Activated naive CD4-positive, alpha-beta T cell treated with Interleukin-2 at 50 U/mL for 16 hours (primary cell): ENCODE measurements around the gene PARD3B.

Experiments used
- DNase-seq: peaks from one replicate; pipeline ENCODE4 v3.0.0-alpha.2; 2020

Gene PARD3B

DNA sequence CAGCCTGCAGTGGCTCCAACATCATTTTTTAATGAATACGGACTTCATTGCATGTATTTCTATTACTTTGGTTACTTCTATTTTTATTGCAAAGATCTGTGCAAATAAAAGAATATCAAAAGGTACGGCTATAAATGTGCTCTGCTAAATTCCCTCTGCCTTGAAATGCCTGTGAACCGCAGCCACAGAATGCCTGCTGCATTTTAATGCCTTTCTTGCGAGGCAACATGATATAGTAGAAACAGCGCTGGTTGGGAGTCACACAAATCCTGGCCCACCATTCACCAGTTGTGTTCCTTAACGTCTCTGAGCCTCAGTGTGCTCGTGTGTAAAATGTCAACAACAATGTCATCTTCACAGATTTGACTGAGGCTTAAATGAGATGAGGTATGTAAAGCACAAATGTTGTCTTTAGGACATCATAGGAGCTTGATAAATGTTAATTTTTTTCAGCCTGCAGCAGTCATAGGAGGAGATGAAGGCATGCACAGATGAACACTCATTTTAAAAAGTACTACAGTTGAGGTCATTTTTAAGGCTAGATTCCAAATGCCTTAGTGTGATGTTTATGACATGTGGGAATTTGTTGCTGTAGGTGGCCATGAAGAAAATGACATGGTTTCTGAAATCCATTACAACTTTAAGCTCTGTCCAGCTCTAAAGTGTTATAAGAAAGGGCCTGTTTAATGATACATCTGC, 949.4 kb downstream of the PARD3B start:
- no peak for DNase-seq

DNA sequence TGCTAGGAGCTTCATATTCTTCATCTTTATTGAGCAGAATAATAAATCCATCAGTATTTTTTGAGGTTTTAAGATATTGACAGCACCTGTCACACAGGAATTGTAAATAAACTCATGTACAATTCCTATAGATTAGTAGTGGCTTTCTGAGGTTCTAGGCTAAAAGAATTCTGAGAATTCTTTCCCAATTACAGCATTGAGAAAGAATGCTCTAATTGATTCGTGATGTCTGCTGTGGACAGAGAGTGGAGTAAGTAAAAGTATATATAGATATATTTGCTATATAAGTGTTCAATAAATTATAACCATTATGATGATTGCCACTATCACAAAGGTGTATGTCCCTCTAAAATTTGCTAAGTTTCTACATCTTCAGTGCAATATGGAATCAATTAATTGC, 950.5 kb downstream of the PARD3B start:
- no peak for DNase-seq

DNA sequence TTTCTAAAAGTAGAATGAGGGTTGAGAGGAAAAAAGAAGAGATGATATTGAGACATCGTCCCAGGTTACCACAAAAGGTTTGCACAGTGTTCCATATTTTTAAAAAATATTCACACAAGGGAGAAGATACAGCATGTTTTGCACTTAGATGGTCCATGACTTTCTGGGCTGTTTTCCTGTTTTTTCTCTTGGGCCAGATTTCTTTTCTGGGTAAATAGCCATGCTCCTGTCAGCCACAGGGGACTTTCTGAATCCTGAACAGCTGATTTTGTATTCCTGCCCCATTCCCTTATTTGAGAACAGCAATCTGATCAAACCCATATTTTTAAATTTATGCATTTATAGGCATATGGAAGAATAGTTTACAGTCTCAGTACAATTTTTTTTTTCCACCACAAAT, 951.1 kb downstream of the PARD3B start:
- no peak for DNase-seq

DNA sequence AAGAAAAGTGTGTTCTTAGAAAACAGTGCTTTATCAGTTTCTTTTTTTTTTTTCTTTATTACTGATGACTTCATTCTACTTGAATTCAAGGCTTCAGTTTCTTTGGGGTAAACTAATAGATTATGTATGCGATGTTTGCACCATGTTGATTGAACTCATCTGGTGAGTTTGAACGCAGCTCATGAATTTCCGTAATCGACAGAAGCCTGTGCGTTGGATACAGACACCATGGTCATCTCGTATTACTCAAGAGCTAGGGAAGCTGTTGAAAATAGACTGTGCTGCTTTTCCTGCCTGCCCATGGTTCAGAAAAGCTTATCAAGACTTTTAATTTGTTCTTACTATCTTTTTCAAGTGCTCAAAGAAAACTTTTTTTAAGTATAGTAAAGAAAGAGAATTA, 951.5 kb downstream of the PARD3B start:
- no peak for DNase-seq

DNA sequence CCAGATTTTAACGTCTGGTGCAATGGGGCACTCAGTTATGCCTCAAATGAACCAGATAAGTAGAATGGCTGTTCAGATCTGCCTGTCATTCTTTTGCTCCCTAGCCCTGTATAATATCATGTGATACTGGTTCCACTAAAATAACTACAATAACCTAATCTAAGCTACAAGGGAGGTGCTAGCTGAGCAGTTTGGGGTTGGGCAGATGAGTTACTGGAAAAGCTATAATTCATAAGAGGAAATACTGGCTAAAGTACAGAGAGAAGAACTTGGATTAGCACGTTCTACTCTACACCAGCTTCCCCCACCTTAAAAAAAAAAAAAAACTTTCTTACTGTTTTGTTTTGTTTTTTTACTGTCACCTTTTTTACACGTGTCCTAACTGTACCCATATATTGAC, 953.7 kb downstream of the PARD3B start:
- no peak for DNase-seq

DNA sequence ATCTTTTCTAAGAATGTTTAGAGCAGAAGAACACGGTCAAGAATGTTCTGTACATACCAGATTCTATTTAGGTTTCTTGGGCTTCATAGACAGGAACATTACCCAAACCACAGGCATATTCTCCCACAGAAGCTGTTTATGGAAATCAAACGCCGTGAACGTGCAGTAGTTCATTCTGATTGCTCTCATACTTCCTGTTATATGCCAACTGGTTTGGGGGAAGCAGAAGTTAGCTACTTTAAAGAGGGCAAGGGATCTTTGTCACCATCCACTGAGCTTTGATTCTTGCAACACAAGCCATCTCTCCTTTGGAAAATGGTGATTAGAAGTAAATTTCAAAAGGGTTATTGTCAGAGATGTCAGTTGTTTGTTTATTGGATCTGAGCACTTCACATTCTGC, 954.8 kb downstream of the PARD3B start:
- DNase-seq: no peak

DNA sequence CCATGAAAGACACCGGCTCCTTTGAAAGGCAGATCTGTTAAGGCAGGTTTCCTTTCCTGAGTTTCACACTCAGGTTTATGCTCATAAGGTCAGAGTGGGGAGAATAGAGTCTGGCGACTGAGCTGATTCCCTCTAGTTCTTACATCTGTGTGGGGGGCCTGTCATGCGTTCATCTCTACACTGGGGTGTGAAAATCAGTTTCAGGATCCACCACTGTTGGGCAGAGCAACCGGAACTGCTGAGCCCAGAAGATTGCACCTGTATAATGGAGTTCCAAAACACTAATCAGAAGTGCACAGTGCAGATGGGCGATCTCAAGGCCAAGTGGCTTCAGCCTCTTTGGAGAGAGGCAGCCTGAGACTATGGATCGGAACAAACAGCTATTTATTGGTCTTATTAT, 955.7 kb downstream of the PARD3B start:
- DNase-seq: no peak

DNA sequence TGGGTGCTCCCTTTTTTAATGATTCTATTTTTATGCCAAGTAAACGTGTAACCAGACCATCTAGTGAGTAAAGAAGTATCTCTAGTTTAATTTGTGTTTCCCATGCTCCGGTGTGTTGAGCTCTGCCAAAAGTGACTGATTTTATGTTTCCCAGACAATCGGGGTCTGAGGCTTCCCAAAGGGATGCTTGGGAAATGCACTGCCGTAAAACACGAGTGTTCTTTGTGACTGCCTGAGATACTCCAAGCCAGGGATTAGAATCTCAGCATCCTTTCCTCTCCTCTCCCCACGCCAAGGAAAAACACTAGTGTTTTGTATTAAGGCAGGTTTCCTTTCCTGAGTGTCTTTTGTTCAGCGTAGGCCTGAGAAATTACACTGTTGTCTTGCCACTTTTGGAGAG, 956.6 kb downstream of the PARD3B start:
- DNase-seq: no peak

DNA sequence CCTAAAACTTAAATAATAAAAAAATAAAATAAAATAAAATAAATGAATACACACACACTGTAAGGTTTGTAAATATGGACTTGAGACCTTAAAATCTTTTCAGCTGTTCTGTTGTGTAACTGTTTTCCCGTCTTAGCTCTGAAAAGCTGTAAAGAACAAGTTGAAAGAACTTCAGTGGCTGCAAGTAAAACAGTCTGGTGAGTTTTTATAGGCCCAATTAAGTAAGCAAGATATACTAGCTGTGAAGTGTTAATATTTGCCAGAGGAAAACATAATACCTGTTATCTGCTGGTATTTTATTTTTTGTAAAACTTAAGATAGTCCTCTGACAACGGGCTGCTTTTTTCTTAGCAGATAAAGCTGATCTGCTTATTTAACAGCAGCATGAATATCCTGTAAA, 960.1 kb downstream of the PARD3B start:
- DNase-seq: no peak

DNA sequence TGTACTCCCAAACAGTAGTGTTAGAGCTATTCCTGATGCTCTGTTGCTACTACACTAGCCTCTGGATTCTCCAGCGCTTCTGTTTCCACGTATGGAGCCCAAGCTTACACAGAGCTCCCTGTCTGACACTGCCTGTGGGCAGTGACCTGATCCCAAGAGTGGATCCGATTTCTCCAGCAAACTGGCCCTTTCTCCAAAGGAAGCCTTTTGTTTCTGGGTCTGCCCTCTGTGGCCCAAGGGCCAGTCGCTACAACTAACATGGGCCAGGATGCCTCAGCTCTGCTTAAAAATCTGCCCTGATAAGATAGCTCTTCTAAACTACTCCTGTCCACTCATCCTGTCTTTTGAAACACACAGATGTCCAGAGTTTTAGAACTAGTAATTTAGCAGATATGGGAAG, 964.4 kb downstream of the PARD3B start:
- DNase-seq: no peak

DNA sequence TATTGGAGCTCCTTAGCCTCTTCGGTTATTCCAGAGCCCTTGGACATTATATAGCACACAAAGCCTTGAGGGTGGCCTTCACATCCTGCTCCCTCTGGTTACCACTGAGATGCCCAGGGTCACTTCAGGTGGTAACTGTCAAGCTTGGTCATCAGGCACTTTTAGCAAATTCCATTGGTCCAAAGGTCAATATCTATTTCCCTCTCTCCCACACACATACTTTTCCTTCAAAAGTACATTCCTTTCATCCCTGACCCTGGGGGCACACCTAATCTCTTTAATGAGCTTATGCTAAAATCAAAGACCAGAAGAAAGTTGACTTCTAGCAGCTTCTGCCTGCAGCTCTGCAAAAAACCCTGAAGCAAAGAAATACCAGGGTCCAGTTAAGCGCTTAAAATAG, 965.1 kb downstream of the PARD3B start:
- no peak for DNase-seq

DNA sequence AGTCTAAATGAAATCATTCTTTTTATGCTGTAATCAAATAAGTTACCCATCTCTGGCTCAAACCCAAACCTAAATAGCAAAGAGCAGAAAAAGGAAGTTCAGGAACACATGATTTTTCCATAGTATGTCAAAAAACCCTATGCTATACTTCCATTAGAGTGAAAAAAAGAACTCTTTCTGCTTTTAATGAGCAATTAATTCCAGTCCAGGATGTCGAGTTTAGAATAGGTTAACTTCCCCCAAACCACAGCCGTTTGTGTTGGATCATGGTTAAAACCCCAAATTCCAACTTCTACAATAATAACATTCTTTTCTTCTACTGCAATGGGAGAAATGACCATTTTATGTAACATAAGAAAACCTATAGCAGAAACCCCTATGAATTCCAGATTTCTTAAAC, 965.9 kb downstream of the PARD3B start:
- no peak for DNase-seq

DNA sequence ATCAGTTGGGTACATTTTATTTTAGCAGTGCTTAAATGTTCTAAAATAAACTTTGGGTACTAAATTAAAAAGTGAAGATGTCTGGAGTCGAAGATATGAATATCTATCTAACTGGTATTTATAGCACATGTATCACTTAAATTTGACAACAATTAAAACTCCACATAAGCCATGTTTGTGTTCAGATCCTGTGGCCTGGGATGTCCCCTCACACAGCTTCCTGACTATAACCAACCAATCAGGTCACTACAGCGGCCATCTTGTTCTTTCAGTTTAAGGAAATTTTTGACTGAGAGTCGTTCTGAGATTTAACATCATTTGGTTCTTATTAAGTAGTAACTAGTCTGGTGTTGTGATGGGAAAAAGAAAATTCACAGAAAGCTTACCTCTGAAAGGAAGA, 966.4 kb downstream of the PARD3B start:
- no peak for DNase-seq

DNA sequence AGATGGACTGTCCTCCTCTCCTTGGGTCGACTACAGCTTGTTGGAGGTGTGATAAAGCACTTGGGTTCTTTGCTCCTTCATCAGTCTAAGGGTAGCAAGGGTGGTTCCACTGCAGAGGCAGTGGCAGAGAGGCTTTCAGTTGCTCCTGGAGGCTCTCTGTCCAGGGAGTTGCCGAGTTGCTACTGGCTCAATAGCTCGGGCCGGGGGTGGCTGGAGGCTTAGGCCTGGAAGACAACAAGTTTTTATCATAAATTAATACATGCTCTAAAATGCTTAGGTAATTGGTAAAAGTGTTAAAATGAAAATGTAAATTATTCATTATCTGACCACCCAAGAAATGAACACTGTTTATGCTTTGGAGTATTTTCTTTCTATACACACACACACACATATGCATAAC, 975.0 kb downstream of the PARD3B start:
- no peak for DNase-seq

DNA sequence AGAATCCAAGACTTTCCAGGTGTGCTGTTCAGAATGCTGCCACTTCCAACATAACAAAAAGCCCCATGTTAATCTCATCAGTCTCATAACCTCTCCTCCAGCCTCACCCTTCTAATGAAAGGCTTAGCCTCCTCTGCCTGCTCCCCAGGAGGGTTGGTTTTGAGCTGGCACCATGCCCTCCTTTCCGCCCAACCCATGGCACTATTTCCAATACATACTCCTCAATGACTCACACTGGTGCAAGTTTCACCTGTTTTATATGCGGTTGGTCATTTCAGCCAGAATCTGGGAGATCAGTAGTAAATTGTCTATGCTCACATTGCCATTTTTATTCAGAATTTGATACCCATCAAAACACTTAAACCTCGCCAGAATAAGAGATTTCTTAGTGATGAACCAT, 979.4 kb downstream of the PARD3B start:
- DNase-seq: no peak

DNA sequence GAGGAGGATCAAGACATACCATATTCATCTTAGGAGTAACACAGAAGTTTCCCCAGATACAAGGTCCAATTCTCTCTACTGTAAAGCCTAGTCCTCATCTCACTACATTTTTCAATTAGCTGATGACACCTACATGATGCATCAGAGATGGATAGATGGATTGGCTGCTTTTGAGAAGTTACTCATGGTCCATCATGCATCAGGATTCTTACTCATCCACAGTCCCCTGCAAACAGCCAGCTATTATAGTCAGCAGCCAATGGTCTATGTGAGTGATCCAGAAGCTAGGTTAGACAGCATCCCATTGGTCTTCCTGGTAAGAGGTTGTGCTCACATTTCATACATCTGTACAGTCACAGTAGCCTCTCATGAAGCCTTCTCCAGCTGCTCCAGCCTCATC, 982.5 kb downstream of the PARD3B start:
- DNase-seq: no peak

DNA sequence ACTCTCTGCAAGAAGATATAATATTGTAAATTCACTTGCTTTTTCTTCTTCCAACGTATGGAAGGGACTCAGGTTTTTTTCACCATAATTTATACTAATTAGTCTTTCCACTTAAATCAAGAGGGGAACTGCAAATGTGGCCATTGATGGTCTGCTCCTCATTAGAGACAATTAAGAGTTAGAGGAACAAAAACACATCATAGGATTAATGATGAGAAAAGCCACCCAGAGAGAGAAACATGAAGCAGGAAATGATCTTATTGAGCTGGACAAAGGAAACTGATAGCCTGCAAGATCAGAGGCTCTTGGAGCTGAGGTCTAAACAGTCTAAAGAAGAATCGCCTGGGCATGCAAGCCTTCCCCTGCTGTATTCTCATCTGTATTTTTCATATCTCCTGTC, 985.8 kb downstream of the PARD3B start:
- DNase-seq: no peak

DNA sequence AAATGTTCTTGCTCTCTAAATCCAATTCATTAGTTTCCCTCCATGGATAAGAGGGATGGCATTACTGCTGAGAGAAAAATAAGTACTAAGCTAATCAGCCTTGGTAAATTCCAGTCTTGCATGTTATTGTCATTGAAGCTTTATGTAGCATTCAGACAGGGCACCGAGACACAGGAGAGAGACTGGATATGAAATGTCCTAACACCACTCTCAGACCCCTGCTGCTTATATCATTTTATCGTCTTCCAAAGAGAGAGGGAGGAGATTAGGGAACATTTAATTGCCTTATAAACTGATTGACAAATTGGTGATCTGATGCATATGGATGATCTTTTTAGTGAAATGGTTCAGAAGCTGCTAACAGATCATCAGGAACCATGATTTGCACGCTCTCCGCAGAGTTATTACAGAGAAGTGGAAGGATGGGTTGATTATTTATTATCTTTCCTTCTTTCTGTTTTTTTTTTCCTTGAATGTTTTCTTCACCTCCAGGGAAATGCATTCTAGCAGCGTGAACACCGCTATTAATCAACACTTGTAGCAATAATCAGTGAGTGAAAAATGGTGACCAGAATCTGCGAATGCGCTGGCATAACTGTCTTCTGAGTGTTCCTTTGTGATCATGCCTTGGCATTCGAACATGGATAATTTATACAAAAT, 986.3 kb downstream of the PARD3B start:
- DNase-seq: no peak

DNA sequence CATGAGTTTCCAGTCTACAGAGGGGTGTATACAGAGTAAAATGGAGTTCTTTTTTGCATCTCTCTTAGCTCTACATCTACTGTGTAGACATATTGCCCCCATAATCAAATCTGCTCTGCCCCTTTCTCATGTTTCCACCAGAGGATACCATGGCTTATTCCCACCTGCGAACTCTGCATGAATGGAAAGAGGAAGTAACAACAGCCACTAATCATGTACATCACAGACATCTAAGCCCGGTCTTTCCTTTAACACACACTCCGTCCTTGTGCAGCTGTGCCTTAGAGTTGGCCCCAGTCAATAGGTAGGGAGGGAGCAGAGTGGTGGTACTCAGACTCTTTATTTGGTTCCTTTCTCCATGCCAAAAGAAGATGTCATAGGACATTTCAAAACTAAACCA, 989.7 kb downstream of the PARD3B start:
- DNase-seq: no peak

DNA sequence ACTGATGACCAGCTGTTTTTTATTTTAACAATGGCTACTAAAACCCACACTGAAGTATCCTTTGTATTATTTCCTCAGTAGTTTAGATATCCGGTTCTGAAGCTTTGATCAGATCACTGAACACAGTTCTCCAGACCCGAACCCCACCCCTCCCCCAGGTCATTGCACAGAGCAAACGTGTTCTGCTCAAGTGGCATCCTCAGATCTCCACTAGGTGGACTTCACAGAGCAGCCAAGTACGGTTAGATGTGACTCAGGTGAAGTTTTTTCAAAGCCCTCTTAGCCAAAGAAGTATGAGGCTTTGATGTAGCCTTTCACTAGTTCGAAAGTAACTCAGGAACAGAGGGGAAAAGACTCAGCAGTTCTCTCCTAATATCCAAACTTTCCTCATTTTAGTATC, 994.3 kb downstream of the PARD3B start:
- DNase-seq: no peak

DNA sequence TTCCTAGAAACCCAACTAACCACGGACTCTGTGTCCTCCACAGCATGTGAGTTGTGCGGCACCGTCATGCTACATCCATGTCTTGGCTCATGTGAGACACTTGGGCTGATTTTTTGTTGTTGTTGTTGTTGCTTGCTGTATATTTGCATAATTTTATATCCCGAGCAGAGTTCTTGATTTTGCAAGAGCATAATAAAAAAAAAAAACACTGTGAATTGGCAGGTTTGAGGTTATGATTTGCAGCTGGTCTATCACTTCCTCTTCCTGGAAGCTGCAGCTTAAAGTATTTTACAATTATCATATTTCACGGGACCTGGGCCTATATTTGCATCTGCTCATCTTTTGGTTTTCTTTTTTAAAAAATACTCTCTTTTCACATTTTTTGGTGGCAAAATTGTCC, 994.8 kb downstream of the PARD3B start:
- DNase-seq: no peak

DNA sequence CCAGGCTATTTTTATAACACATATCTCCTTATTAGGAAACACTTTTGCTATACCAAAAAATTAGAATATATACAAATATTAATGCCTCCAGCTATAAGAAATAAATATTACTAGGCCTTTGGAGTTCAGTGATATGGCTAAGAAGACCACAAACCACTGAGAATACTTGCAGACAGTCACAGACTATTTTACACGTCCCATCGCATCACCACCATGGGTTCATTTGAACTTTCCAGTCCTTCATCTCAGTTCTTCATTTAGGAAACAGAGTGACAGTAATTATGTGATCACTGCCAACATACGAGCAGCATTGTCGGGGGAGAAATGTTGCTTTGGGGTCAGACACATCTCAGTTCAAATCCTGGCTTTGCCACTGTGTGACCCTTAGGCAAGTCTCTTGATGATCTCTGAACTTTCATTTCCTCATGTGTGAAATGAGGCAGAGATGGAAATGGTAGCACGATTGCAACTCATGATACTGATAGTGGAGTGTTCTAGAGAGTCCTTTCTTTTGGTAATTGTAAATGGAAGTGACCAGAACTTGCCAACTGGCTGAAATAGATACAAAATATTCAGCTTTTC, 998.1 kb downstream of the PARD3B start:
- DNase-seq: no peak

DNA sequence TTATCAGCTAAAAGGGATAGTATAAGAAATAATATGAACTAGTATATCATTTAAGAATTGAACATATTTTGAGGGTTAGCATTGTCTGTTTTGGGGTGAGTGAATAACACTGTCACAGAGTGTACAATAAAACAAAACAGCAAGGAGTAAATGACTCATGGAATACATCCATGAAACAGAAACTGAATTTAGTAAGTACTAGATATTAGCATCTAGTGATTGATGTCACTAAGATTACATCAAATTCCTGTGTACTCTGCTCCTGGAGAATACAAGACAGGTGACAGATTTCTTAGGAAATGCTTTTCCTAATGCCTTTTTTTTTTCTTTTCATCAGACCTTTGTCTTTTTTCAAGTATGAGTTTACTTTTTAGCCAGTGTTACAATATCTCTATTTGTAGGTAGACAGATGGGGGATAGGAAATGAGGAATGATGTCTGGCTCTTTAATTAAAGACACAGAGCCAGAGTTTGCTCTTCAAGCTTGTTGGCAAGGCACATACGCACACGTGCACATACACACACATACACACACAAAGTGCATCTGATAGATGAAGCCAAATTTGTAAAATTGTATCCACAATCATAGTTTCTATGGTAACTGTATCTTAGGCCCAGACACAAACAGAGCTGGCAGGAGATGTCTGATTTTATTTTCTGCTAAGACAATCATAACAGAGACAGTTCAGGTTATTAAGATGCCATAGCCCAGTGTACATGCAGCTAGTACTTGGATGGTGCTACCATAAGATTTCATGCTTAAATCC, 998.8 kb downstream of the PARD3B start:
- DNase-seq: no peak
